HepG2 (cell line): ENCODE results near the gene CHAF1A. TPM values are rescaled to one million over a fixed set of nuclear protein-coding genes. Genes with fewer than 3 reads are reported as not detected.
A peak's percentile ranks its signal among the peaks of the same experiment; 100 is the strongest.

Experiments
- ATAC-seq: fragments of 200-7000 bp; cut with Tn5 transposase; 3 replicates; pipeline ENCODE4 v1.9.1; 2020; ENCODE audit warnings: mild to moderate bottlenecking, moderate library complexity
- BruUV-seq: library from RNA; stranded (reverse); fragments of 400-500 nt; replicated peaks from 2 replicates; lab custom pipeline; 2021; lab: Mats Ljungman, UMichigan
- CTCF ChIA-PET: fragments of 300-600 bp; formaldehyde crosslinking; extraction: SDS; loops from one replicate; lab custom pipeline; 2021; ENCODE audit warnings: low total read pairs, inconsistent platforms, low intra/inter-chr PET ratio; lab: Yijun Ruan, JAX
- POLR2A ChIA-PET: fragments of 350-600 bp; sonication (Branson Sonifier 250); formaldehyde crosslinking; loops from one replicate; lab custom pipeline; 2020; ENCODE audit warnings: antibody characterized with exemption, inconsistent platforms; lab: Yijun Ruan, JAX
- DNase-seq: peaks from one replicate; pipeline ENCODE4 v3.0.0-alpha.2; 2015; ENCODE audit warnings: low spot score
- FAIRE-seq: peaks from 3 replicates; lab custom pipeline; 2011; peaks lifted over from hg19 to GRCh38; lab: Jason Lieb, UNC
- H2AFZ ChIP-seq: one replicate; pipeline ENCODE4 v1.6.1; 2011; ENCODE audit warnings: low read length, inconsistent platforms
- H3K27ac ChIP-seq: fragments of 300-600 bp; 3 replicates; pipeline ENCODE4 v1.8.0; 2011; ENCODE audit warnings: mixed run types, mild to moderate bottlenecking, mixed read lengths, low read length, inconsistent platforms; ENCODE audit not compliant: insufficient read depth; ENCODE audit errors: extremely low read length
- H3K27me3 ChIP-seq, 2 experiments: fragments of 200-600 bp in 1 of 2; 2 replicates in 1 of 2; 3 replicates in 1 of 2; pipeline versions ENCODE4 v1.6.0 to v1.8.0; 2011; ENCODE audit warnings: low read length in 2 of 2, mild to moderate bottlenecking in 2 of 2, moderate library complexity in 2 of 2, inconsistent platforms in 1 of 2; ENCODE audit not compliant: insufficient read depth in 2 of 2, control insufficient read depth in 1 of 2
- H3K36me3 ChIP-seq, 2 experiments: fragments of 200-600 bp in 1 of 2; replicated peaks in 1 of 2; 2 replicates in 1 of 2; 3 replicates in 1 of 2; pipeline versions ENCODE4 v1.5.1 to v1.8.0; 2011; ENCODE audit warnings: low read length in 2 of 2, inconsistent platforms in 1 of 2; ENCODE audit not compliant: insufficient read depth in 2 of 2, control insufficient read depth in 1 of 2
- H3K4me1 ChIP-seq: 2 replicates; pipeline ENCODE4 v1.5.1; 2012; ENCODE audit warnings: low read length, inconsistent platforms; ENCODE audit not compliant: insufficient read depth
- H3K4me2 ChIP-seq: 2 replicates; pipeline ENCODE4 v1.6.0; 2011; ENCODE audit warnings: low read depth, low read length, inconsistent platforms
- H3K4me3 ChIP-seq, 3 experiments: fragments of 200-600 bp in 1 of 3; sonication (generic), shearing (Covaris generic) in 1 of 3; replicated peaks in 1 of 3; 2 replicates each; pipeline ENCODE4 v1.5.1; 2011 to 2016; ENCODE audit warnings: low read length in 3 of 3, inconsistent platforms in 2 of 3, low read depth in 2 of 3, mild to moderate bottlenecking in 2 of 3, control low read depth in 1 of 3, mixed read lengths in 1 of 3; ENCODE audit not compliant: insufficient read depth in 1 of 3
- H3K79me2 ChIP-seq: one replicate; pipeline ENCODE4 v1.6.1; 2011; ENCODE audit warnings: low read length, inconsistent platforms; ENCODE audit not compliant: insufficient read depth
- H3K9ac ChIP-seq: 2 replicates; pipeline ENCODE4 v1.6.0; 2011; ENCODE audit warnings: mild to moderate bottlenecking, low read depth, low read length, inconsistent platforms; ENCODE audit not compliant: insufficient read depth
- H3K9me3 ChIP-seq: 2 replicates; pipeline ENCODE4 v1.5.1; 2012; ENCODE audit warnings: mild to moderate bottlenecking, low read length
- H4K20me1 ChIP-seq: 2 replicates; pipeline ENCODE4 v1.6.0; 2011; ENCODE audit warnings: inconsistent platforms, mild to moderate bottlenecking, low read length, moderate library complexity; ENCODE audit not compliant: insufficient read depth
- CREB3 ChIP-seq: sonication (generic); formaldehyde crosslinking; IDR thresholded peaks from 2 replicates; pipeline ENCODE4 v1.5.0; 2020; ENCODE audit warnings: missing genetic modification reagents
- GTF3A ChIP-seq: sonication (generic); formaldehyde crosslinking; conservative IDR thresholded peaks from 2 replicates; pipeline ENCODE4 v1.4.0; 2020; ENCODE audit warnings: mild to moderate bottlenecking, missing genetic modification reagents
- KDM5B ChIP-seq: sonication (generic); formaldehyde crosslinking; IDR thresholded peaks from 2 replicates; pipeline ENCODE4 v1.4.0; 2020; ENCODE audit warnings: missing genetic modification reagents, mild to moderate bottlenecking, borderline replicate concordance
- NR1H2 ChIP-seq: sonication (generic); formaldehyde crosslinking; IDR thresholded peaks from 2 replicates; pipeline ENCODE4 v1.8.1; 2022; ENCODE audit warnings: low read depth, missing genetic modification reagents, borderline replicate concordance
- PAF1 ChIP-seq: IDR thresholded peaks from 2 replicates; pipeline ENCODE4 v1.6.1; 2016; ENCODE audit warnings: missing genetic modification reagents, missing compliant biosample characterization
- PHF21A ChIP-seq: sonication (generic); formaldehyde crosslinking; IDR thresholded peaks from 2 replicates; pipeline ENCODE4 v1.5.0; 2020; ENCODE audit warnings: mild to moderate bottlenecking, missing genetic modification reagents
- POLR2AphosphoS5 ChIP-seq: IDR thresholded peaks from 2 replicates; pipeline ENCODE4 v1.6.1; 2012; ENCODE audit warnings: low read depth, low read length
- ZNF335 ChIP-seq: sonication (generic); formaldehyde crosslinking; IDR thresholded peaks from 2 replicates; pipeline ENCODE4 v1.4.0; 2020; ENCODE audit warnings: missing genetic modification reagents
- ZNF350 ChIP-seq: sonication (generic); formaldehyde crosslinking; IDR thresholded peaks from 2 replicates; pipeline ENCODE4 v1.4.0; 2020; ENCODE audit warnings: mild to moderate bottlenecking, low read depth, missing genetic modification reagents, borderline replicate concordance
- WGBS: methylation state at CpG from one replicate; pipeline ENCODE4 v1.1.6; 2017; ENCODE audit warnings: low lambda C conversion rate; 5-methylcytosine and 5-hydroxymethylcytosine counted together
- in situ Hi-C: cut with HindIII; loops from 2 replicates; pipeline ENCODE4 v1.10.0; 2017; ENCODE audit warnings: low pct_unique_long_range_greater_than_20kb; ENCODE audit not compliant: extremely low pct_ligation_motif_present
- intact Hi-C: fragments of 100-400 bp; cut with micrococcal nuclease; formaldehyde crosslinking; loops from one replicate; pipeline ENCODE4 v1.10.0; 2022; ENCODE audit not compliant: unreplicated experiment
- polyA plus RNA-seq, 8 experiments: library from polyadenylated mRNA; depleted of rRNA in 3 of 8; stranded (reverse) in 7 of 8; unstranded in 1 of 8; fragments of >200 nt; fragmentation: Illumina TruSeq in 4 of 8; extraction: Trizol in 4 of 8; gene quantifications; 2 replicates each; pipeline versions ENCODE4 v1.2.1 to v1.2.3, GENCODE V29; 2011 to 2016; ENCODE audit warnings: low read depth in 4 of 8, missing spikeins in 1 of 8, mixed read lengths in 1 of 8; ENCODE audit not compliant: insufficient read depth in 1 of 8
- total RNA-seq, 5 experiments: library from RNA; depleted of rRNA; stranded (reverse); fragments of >200 nt; fragmentation: Illumina TruSeq; extraction: Trizol; gene quantifications; 2 replicates each; pipeline ENCODE4 v1.2.3, GENCODE V29; 2016; ENCODE audit warnings: low read depth in 1 of 5
- TF ChIP-seq, protein P1 (sequence below): sonication (generic); formaldehyde crosslinking; IDR thresholded peaks from 2 replicates; pipeline ENCODE4 v1.5.0; 2020; ENCODE audit warnings: mild to moderate bottlenecking, missing genetic modification reagents
- TF ChIP-seq, protein P2 (sequence below): sonication (generic); formaldehyde crosslinking; IDR thresholded peaks from 2 replicates; pipeline ENCODE4 v1.5.1; 2020; ENCODE audit warnings: mild to moderate bottlenecking, missing genetic modification reagents, moderate library complexity
- TF ChIP-seq, protein P3 (sequence below): IDR thresholded peaks from 2 replicates; pipeline ENCODE4 v1.6.1; 2018; ENCODE audit warnings: missing genetic modification reagents, mild to moderate bottlenecking, missing compliant biosample characterization

The CHAF1A gene
- total and polyA plus RNA-seq, 2 of the 13 experiments (the other 11 are each of a cell fraction or from before 2014, with no cell fraction given) = 11.0 to 34.8 TPM

DNA sequence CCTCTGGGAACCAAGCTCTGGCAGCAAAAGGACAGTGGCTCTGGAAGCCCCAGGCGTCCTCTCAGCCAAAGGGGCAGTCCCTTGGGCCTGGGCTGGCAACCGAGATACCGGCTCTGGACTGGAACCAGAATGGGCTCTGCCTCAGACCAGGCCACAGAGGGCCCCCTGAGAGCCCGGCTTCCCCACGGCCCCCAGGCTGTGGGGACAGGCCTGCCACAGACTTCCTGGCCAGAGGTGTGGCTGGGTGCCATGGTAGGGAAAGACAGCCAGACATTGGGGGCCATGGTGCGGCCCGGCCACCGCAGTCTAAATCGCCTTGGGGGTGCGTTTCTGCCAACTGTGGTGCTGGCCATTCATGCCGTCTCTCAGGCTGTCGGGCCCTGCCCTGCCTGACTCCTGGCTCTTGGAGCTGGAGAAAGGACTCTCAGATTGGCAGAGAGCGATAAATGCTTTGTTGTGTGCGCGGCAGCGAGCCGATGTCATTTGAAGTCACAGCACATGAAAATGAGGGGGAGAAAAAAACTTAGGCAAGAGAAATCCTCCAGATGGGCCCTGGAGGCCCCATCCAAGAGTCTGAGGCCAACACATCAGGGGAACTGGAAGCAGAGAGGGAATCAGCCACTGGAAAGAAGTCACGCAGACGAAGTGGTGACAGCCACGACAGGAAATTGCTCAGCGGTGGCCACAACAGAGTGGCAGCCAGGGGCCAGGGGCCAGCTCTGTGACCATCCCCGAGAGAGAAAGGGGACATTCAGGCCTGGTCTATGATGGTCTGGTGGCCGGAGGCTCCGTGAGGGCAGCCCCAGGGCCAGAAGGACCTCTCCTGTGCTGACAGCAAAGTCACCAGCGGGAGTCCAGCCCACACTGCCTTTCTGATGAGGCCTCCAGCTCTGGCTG lies 28.6 kb upstream of the CHAF1A start (continued):
- TF ChIP-seq, protein P1, sequence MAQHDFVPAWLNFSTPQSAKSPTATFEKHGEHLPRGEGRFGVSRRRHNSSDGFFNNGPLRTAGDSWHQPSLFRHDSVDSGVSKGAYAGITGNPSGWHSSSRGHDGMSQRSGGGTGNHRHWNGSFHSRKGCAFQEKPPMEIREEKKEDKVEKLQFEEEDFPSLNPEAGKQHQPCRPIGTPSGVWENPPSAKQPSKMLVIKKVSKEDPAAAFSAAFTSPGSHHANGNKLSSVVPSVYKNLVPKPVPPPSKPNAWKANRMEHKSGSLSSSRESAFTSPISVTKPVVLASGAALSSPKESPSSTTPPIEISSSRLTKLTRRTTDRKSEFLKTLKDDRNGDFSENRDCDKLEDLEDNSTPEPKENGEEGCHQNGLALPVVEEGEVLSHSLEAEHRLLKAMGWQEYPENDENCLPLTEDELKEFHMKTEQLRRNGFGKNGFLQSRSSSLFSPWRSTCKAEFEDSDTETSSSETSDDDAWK = no peak
- no peak for TF ChIP-seq PAF1
- TF ChIP-seq CREB3 (CRISPR knock-in tag) = no peak
- TF ChIP-seq PHF21A (CRISPR knock-in tag) = 0 out of 2 replicates have a peak, but pooled peaks have one; percentile 19
- TF ChIP-seq, all 625 proteins: peak for 5

- intact Hi-C loops = no loop called here
- Histone ChIP-seq H4K20me1 (peaks cover 2% of the 10 kb centered on the region; the same call in 1 of the 2 replicates), H3K36me3 (peaks cover 7 to 25% of the 10 kb centered on the region in 2 experiments; a peak in 4 of 5 replicates), H3K4me3 (peak overlapping the region in 1 of 3 experiments; percentile 53; a peak in 2 of 6 replicates), H3K4me1 (peaks cover 42% of the 10 kb centered on the region), H3K9me3 (no peaks in the 10 kb centered on the region), H3K9ac (peak overlapping the region; percentile 74), H3K79me2 (peaks cover 69% of the 10 kb centered on the region), H2AFZ (no peak overlapping the region), H3K27me3 (no peaks in the 10 kb centered on the region), H3K4me2 (peak overlapping the region; percentile 64), H3K27ac (peak overlapping the region; percentile 84)
- peak; percentile 81 for ATAC-seq
- ChIA-PET POLR2A (interaction anchor here (0.9 to 4.8 kb wide), 15 partner anchors 11 to 128 kb away, joined by 3 to 64 read pairs (median 8); partner anchors contain the start of genes CHAF1A, HDGFL2, MPND and YJU2), CTCF (interaction anchor here (3.1 kb wide), 1 partner anchor 26 kb away, joined by 27 read pairs; the partner anchor contains the start of genes CHAF1A and SH3GL1)
- FAIRE-seq = no peak
- WGBS = no CpG with 5 or more reads among the region's 27 CpGs
- in situ Hi-C loops = no loop called here
- peak; percentile 79 for DNase-seq
- BruUV-seq = TSS peak; percentile 66
- TF ChIP-seq KDM5B (CRISPR knock-in tag) = peak; percentile 76; the same call in 1 of the 2 replicates
- no peak for TF ChIP-seq POLR2AphosphoS5
- TF ChIP-seq ZNF335 (CRISPR knock-in tag) = peak; percentile 79
- TF ChIP-seq, protein P2, sequence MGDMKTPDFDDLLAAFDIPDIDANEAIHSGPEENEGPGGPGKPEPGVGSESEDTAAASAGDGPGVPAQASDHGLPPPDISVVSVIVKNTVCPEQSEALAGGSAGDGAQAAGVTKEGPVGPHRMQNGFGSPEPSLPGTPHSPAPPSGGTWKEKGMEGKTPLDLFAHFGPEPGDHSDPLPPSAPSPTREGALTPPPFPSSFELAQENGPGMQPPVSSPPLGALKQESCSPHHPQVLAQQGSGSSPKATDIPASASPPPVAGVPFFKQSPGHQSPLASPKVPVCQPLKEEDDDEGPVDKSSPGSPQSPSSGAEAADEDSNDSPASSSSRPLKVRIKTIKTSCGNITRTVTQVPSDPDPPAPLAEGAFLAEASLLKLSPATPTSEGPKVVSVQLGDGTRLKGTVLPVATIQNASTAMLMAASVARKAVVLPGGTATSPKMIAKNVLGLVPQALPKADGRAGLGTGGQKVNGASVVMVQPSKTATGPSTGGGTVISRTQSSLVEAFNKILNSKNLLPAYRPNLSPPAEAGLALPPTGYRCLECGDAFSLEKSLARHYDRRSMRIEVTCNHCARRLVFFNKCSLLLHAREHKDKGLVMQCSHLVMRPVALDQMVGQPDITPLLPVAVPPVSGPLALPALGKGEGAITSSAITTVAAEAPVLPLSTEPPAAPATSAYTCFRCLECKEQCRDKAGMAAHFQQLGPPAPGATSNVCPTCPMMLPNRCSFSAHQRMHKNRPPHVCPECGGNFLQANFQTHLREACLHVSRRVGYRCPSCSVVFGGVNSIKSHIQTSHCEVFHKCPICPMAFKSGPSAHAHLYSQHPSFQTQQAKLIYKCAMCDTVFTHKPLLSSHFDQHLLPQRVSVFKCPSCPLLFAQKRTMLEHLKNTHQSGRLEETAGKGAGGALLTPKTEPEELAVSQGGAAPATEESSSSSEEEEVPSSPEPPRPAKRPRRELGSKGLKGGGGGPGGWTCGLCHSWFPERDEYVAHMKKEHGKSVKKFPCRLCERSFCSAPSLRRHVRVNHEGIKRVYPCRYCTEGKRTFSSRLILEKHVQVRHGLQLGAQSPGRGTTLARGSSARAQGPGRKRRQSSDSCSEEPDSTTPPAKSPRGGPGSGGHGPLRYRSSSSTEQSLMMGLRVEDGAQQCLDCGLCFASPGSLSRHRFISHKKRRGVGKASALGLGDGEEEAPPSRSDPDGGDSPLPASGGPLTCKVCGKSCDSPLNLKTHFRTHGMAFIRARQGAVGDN (CRISPR knock-in tag) = peak; percentile 99
- 0 out of 2 replicates have a peak, but pooled peaks have one; percentile 69 for TF ChIP-seq GTF3A (CRISPR knock-in tag)
- no peak for TF ChIP-seq NR1H2 (CRISPR knock-in tag)
- peak; percentile 89 for TF ChIP-seq ZNF350
- TF ChIP-seq, protein P3, sequence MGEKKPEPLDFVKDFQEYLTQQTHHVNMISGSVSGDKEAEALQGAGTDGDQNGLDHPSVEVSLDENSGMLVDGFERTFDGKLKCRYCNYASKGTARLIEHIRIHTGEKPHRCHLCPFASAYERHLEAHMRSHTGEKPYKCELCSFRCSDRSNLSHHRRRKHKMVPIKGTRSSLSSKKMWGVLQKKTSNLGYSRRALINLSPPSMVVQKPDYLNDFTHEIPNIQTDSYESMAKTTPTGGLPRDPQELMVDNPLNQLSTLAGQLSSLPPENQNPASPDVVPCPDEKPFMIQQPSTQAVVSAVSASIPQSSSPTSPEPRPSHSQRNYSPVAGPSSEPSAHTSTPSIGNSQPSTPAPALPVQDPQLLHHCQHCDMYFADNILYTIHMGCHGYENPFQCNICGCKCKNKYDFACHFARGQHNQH (CRISPR knock-in tag) = peak; percentile 86
Observed at GRCh38 chr19:4374498-4375163, 27.8 kb upstream of the CHAF1A start.
